Esophagus mucosa (tissue), 1 donor: ENCODE measurements around the gene MRAP. TPM values are rescaled to one million over a fixed set of nuclear protein-coding genes. Genes with fewer than 3 reads are reported as not detected.
"Not testable (repeated sequence)": the region's sequence is repeated elsewhere in the genome, so short reads cannot be mapped to it uniquely, and the experiment has no call there.

Source experiments
- ATAC-seq: fragments of 200-7000 bp; cut with Tn5 transposase; one replicate; pipeline ENCODE4 v1.9.1; 2020
- total RNA-seq: library from RNA; stranded (reverse); gene quantifications from one replicate; pipeline ENCODE4 v1.2.4, GENCODE V29; 2023
- donor health status: DM: yes; HTN: yes; CAD: no.

The MRAP gene
- not detected for total RNA-seq

DNA sequence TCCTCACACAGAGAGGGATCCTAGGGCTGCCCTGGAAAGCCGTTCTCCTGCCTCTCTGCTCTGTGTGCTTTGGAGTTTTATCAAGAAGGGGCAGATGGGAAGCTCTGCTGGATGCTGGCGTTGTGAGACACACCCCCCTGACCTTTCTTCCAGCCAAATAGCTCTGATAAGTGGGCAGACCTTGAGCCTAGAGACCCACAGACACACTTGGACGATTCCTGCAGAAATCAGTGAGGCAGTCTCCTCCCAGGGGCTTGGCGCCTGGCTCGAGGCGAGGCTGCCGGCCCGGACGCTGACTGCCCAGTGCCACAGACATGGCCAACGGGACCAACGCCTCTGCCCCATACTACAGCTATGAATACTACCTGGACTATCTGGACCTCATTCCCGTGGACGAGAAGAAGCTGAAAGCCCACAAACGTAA, at the start of gene MRAP:
Gene MRAP (plus strand): TSS at position 198 of the 424 bp plus-strand sequence. CDS start 117 bp downstream, at position 315.
- no peak for ATAC-seq

DNA sequence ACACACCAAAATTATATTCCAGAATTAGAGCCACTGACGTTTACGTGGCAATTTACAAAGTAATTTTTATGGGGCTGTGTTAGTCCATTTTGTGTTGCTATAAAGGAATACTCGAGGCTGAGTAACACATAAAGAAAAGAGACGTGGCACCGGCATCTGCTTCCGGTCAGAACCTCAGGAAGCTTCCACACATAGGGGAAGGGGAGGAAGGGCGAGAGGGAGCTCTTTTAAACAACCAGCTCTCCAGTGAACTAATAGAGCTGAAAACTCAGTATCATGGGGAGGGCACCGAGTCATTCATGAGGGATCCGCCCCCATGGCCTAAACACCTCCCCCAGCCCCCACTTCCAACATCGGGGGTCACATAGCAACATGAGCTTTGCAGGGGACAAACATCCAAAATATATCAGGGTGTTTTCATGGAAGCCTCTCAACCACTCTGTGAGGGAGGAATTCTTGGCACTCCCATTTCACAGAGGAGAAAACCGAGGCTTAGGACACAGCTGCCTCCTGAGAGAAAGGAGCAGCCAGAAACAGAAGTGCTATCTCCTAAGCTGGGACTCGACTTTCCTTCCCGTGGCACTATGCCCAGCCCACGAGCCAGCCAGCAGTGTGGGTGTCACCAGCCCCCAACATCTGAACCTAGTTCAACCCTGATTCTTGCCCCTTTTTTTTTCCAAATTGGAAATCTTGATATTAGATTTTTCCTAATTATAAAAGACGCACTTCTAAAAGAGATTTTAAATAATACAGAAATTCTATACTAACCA, 49.0 kb upstream of the MRAP start:
- no peak for ATAC-seq

DNA sequence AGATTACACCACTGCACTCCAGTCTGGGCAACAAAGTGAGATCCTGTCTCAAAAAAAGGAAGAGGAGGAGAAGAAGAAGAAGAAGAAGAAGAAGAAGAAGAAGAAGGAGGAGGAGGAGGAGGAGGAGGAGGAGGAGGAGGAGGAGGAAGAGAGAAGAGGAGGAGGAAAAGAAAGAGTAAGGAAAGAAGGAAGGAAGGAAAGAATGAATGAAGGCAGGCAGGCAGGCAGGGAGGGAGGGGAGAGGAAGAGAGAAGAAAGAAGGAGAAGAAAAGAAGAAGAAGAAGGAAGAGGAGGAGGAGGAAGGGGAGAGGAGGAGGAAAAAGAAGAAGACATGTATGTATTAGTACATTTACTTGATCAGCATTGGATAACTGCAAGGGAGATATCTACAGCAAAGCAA, 46.5 kb upstream of the MRAP start:
- no peak for ATAC-seq

DNA sequence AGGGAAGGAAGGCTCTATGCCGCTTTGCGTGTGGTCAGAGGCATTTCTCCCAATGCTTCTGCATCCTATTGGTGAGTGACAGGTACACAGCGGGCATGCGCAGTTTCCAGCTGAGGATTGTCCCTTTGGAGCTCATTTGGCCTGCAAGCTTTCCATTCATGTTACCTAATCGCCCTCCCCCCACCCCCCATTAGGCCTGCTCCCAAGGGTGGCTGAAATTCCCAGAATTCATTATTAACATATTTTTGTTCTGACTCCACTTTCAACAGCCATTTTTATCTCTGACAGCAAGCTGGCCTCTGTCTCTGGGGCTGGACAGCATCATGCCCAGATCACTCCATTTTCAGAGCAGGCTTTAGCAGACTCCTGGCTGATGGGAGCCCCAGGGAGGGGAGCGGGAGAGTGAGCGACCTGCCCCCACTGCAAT, 45.4 kb upstream of the MRAP start:
- no peak for ATAC-seq

DNA sequence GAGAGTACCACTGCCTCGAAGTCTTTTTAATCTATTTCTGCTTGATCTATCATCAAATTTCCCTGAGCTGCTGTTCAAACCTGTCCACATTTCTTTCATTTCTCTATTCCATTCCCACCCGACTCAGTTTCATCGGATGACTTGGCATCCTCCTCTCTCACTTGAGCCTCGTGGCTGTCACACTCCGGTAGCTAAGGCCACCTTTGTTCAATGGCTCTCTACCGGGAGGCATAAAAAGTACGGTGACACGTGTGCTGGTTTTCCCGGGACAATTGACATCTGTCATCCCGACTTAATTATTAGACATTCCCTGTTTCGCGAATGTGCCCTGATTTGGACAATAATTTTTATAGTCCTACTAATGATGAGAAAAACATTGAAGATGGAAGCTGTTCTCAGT, 42.4 kb upstream of the MRAP start:
- no peak for ATAC-seq

DNA sequence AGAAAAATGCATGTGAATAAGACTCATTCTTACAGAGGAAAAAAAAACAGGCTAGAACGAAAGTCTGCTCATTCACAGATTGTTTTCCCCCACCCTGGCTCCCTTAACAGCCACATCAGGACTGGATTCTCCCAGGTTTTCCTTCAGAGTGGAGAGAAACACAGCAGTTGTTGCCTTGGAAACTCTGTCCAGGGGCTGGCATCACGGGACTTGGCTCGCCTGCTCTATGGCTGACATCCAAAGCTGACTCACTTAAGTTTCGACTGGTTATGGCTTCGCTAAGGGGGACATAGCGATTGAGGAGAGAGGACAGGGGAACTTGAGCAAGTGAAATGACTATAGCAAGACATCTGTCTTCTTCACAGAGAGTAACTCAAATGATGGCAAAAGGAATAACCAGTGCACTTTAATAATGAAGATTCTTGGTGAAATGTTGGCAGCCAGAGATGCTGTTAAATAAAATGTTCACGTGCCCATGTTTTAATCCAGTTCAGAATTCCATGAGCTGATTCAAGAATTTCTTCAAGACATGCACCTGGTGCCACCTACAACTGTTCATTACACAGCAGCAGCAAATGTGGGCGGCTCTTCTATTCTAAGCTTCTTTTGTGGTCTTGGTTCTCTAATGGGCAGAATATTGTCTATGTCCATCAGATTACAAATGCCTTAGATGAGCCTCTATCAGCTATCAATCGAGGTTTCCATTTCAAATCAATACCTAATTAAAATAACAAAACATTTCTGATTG, 41.6 kb upstream of the MRAP start:
- ATAC-seq: no peak

DNA sequence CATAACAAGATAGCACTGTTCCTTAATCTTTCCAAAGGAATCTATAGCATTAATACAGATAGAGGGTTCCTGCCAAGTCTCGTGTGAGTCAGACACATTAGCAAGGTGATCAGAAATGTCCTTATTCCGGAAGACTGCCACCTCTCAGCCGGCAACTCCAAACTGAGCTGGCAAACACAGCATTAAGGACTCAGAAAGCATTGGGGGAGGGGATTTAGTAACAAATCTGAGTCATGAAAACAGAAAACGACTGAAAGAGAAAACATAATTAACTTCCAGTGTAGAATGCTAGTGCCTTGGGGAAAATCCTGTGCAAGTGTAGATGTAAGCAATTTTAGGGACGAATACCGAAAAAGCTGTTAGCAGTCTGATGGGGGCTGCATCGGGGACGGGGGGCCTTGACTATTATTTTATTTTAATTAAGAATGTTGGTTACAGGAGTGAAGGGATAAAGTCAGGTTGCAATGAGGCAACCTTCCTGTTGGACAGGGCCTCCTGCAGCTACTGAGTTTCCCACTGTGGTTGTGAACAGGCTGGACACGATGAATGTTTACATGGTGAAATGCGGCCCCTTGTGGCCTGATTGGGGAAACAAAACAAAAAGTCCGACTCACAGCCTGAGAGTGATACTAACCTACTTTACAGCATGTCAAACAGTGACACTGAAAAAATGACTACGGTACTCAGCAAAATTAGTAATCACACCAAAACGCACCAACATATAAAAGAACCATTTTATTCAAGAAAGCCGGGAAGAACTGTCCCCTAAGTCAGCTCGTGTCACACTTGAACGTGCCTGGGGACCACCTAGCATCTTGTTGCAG, 40.5 kb upstream of the MRAP start:
- peak; percentile 88 for ATAC-seq

DNA sequence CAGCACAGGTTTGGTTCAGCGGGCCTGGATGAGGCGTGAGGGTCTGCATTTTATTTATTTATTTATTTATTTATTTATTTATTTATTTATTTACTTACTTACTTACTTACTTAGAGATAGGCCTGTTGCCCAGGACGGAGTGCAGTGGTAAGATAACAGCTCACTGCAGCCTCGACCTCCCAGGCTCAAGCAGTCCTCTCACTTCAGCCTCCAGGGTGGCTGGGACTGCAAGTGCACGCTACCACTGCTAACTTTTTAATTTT, 39.9 kb upstream of the MRAP start:
- not testable (repeated sequence) for ATAC-seq

DNA sequence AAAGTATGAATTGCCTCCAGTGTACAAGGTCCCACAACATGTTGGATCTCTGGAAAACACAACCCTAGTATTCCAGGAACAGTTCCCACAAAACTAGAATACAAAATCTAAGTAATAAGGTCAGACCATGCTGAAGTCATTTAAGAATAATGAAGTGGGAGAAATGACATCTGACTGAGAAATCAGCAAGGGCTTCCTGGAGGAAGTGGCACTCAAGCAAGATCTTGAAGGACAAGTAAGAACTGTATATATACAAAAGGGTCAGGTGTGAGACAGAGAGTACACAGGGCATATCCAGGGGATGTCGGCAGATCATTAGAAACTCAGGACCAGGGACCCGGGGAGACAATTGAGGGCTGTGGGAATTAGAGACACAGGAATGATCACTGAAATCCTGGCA, 38.5 kb upstream of the MRAP start:
- ATAC-seq: no peak

DNA sequence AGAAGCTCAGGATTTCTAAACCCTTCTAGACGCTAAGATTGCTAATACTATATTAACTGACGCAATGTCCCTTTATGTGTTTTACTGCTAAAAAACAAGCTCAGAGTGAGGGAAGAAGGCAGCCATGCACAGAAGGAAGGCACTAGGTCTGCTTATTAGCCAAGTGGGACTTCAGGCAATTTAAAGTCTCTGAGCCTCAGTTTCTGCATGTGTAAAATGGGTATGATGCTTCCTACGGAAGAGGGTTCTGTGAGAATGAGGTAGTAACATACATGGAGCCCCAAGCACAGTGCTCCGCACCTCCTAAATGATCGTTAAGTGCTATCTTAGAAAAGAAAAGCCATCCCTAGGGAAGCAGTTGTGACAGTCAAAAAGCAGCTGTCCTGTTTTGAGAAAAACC, 36.7 kb upstream of the MRAP start:
- ATAC-seq: no peak

DNA sequence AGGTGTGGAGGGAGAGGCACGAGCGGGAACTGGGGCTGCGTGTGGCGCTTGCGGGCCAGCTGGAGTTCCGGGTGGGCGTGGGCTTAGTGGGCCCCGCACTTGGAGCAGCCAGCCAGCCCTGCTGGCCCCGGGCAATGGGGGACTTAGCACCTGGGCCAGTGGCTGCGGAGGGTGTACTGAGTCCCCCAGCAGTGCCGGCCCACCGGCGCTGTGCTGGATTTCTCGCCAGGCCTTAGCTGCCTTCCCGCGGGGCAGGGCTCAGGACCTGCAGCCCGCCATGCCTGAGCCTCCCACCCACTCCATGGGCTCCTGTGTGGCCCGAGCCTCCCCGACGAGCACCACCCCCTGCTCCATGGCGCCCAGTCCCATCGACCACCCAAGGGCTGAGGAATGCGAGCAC, 33.3 kb upstream of the MRAP start:
- ATAC-seq: not testable (repeated sequence)

DNA sequence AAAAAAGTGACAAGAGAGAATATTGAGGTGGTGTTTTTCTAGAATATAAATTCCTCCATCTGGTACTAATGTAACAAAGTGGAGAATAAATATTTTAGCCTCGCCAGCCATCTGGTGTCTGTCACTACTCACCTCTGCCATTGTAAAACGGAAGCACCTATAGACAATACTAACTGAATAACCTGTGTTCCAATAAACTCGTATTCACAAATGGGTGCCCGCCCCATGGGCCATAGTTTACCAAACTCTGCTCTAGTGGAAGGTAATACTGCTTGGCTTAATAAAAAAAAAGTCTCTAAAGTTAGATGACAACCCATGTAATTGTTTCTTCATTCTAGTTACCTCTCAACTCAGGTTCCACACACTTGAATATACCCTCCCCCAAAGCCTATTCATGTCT, 27.9 kb upstream of the MRAP start:
- no peak for ATAC-seq

DNA sequence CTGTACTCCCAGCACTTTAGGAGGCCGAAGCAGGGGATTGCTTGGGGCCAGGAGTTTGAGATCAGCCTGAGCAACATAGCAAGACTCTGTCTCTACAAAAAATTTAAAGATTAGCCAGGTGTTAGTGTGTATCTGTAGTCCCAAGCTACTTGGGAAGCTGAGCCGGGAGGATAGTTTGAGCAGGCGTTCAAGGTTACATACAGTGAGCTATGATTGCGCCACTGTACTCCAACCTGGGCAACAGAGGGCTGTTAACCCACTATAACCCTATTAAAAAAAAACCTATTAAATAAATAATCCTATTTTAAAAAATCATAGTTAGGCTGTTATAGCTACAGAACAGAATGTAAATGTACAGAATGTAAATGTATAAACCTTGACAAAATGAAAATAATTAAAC, 22.0 kb upstream of the MRAP start:
- ATAC-seq: no peak

DNA sequence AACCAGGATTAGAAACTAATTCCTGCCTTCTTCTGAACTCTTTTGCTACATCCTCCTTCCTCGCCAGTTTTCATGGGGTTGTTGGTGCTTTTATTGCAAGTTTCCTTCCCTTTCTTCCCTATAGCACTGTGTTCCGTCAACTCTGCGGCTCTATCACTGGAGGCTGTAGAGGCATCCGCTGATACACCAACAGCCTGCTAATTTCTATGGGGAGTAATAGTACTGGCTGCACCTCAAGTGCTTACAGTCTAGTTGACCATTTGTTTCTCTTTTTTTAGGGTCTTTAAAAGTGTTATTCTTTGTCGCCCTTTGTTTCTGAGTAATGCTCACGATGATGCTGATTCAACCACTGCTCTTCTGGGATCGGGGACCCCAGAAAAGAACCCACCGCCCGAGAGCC, 20.6 kb upstream of the MRAP start:
- no peak for ATAC-seq

DNA sequence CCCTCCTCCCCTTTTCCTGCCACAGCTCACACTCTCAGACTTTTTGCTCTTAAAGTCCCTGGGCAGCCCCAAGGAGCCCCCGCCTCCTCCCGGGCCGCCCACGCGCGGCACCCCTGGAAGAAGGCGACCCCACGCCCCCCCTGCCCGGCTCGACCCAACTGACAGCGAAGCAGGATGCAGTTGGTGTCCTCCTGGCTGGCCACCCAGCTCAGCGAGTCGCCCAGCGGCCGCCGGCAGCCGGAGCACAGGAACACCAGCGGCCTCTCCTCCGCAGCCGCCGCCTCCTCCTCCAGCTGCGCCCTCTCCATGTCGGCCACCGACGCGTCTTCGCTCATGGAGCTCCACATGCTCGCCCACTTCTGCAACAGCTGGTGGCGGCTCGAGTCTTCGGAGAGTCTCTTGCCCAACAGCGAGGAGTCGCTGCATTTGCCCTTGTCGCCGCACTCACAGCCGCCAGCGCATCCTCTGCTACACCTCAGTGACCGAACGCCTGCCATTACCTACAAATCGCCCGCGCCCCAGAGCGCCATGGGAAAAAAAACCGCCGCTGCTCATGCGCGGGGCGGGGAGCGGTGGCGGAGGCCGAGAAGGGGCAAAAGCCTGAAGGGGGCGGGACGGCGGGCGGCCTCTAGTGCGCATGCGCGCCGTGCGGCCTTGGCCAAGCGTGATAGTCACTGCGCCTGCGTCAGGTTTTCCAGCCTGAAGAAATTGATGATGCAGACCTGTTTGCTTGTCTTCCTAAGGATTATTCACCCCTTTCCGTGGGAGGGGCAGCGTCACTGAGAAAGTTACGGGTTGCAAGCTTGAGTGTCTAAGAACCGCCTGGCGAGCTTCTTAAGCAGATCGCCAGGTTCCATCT, 19.9 kb upstream of the MRAP start, which contains the start of gene MIS18A:
Gene MIS18A (minus strand): TSS at position 532 of the 859 bp plus-strand sequence. CDS start 35 bp downstream, at position 497.
- ATAC-seq: peak; percentile 97

DNA sequence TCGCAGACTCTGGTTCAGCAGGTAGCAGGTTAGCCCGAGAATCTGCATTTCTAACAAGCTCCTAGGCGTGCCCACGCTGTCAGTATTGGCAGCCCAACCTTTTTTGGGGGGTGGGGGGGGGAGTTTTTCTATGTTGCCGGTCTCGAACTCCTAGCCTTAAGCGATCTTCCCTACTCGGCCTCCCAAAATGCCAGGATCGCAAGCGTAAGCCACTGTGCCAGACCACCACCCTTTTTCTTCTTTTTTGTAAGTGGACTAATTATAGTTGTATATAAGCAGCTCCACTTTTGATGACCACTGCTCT, 19.3 kb upstream of the MRAP start:
- no peak for ATAC-seq

DNA sequence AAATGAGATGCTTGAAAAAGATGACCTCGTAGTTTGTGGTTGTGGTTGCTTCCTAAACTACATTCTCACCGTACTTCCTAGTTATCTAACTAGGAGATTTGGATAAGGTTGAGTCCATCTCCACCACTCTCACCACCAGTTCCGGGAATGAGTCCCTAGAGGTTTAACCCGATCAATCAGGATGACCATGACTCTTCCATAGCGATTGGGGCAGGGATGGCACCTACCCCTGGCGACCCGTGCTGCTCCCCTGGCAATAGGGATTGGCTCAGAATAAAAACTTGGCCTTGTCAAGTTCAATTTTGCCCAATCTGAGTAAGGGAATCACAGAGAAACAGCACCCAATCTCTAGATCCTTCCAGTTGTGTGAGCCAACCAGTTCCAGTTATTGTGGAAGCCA, 17.1 kb upstream of the MRAP start:
- no peak for ATAC-seq

DNA sequence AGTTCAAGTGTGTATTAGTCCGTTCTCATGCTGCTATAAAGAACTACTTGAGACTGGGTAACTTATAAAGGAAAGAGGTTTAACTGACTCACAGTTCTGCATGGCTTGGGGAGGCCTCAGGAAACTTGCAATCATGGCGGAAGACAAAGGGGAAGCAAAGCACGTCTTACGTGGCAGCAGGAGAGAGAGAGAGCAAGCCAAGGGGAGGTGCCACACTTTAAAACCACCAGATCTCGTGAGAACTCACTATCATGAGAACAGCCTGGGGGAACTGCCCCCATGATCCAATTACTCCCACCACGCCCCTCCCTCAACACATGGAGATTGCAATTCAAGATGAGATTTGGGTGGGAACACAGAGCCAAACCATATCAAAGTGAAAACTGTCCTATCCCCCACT, 15.7 kb upstream of the MRAP start:
- no peak for ATAC-seq

DNA sequence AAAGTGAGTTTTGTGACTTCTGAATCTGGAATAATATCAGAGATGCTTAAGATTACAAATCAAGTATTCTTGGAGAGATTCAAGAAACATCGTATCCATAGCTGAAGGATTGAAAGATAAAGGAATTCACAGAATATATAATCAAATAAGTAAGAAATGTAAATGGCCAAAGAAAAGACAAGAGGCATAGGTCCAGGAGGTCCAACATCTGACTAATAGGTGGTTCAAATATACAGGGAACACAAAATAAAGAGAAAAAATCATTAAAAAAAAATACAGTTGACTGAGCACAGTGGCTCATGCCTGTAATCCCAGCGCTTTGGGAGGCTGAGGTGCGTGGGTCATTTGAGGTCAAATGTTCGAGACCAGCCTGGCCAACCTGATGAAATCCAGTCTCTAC, 13.2 kb upstream of the MRAP start:
- ATAC-seq: no peak

DNA sequence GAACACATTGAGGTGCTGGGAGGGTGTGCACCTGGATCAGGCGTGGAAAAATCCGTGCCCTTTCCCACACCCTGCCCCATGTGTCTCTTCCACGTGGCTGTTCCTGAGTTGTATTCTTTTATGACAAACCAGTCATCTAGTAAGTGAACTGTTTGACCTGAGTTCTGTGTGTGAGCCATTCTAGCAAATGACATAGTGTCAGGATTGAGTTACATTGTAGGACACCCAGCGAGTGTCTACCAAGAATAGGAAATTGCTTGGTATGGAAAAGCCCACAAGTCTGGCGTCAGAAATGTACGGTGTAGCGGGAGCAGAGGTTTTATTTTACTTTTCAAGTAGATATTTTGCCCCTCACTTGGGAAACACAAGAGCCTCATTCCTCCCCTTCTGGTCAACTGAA, 1.2 kb upstream of the MRAP start:
- ATAC-seq: no peak

DNA sequence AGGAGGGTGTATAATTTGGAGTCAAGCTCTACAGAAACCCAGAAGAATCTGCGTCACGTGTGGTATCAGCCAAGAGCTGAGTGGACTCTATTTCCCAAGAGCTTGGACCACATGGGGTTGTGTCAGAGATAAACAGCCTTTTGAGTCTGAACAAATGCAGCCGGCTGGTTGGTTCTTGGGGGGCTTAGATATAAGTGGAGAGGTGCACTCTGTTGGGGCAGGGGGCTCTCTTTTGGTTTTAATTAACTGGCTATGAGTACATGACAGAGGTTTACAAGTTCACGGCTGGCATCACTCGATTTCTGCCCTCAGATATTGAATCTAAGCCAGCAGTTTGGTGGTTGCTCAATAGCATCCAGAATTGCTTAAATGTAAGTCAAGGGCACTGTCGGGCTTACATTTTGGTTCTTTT, 501 bp upstream of the MRAP start:
- ATAC-seq: no peak

DNA sequence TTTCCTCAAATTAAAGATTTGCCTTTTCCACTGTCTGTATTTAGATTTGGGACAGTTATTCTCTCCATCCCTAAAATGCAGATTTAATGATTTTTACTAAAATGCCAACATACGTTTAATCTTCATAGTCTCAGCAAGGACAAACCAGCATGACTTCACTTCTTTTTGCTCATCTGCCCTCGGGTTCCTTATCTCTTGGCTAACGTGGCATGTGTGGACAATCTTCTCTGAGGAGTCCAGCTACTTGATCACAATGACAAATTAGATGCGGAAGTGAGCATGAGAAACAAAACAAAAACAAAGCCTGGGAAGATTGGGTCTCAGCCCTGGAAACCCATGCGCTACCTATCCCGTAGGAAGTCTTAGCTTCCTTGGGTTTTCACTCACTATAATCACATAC, 1.0 kb downstream of the MRAP start:
- ATAC-seq: no peak
